IMR-90 (cell line): ENCODE measurements around the gene STUB1. TPM values are rescaled to one million over a fixed set of nuclear protein-coding genes. Genes with fewer than 3 reads are reported as not detected.

Experiments used
- ATAC-seq: fragments of 200-7000 bp; cut with Tn5 transposase; 2 replicates; pipeline ENCODE4 v1.9.1; 2020; ENCODE audit warnings: low read depth, mild to moderate bottlenecking, moderate library complexity
- BruUV-seq: library from RNA; stranded (reverse); fragments of 400-500 nt; replicated peaks from 2 replicates; lab custom pipeline; 2021; lab: Mats Ljungman, UMichigan
- CTCF ChIA-PET: fragments of 300-600 bp; formaldehyde crosslinking; extraction: SDS; loops from one replicate; lab custom pipeline; 2021; ENCODE audit warnings: antibody characterized with exemption; lab: Yijun Ruan, JAX
- POLR2A ChIA-PET: fragments of 300-600 bp; sonication (Branson Sonifier 250); formaldehyde crosslinking; loops from one replicate; lab custom pipeline; 2022; ENCODE audit warnings: antibody characterized with exemption; ENCODE audit not compliant: unreplicated experiment; lab: Charles Lee
- DNase-seq: peaks from one replicate; pipeline ENCODE4 v3.0.0; 2013
- H2AFZ ChIP-seq: replicated peaks from 2 replicates; pipeline ENCODE3; 2013; ENCODE audit warnings: low read length, mild to moderate bottlenecking; ENCODE audit not compliant: poor library complexity
- H2AK5ac ChIP-seq: 2 replicates; pipeline ENCODE4 v1.6.1; 2013; ENCODE audit warnings: low read depth, low read length, inconsistent platforms
- H2AK9ac ChIP-seq: replicated peaks from 2 replicates; pipeline ENCODE3; 2013; ENCODE audit warnings: mild to moderate bottlenecking, low read depth, low read length, moderate library complexity; ENCODE audit not compliant: poor library complexity
- H2BK120ac ChIP-seq: 2 replicates; pipeline ENCODE4 v1.6.1; 2013; ENCODE audit warnings: low read depth, low read length, inconsistent platforms
- H2BK15ac ChIP-seq: 3 replicates; pipeline ENCODE4 v1.6.1; 2013; ENCODE audit warnings: low read depth, low read length, inconsistent platforms
- H2BK20ac ChIP-seq: 2 replicates; pipeline ENCODE4 v1.6.1; 2013; ENCODE audit warnings: low read depth, mild to moderate bottlenecking, inconsistent platforms, low read length, moderate library complexity
- H2BK5ac ChIP-seq: 2 replicates; pipeline ENCODE4 v1.6.1; 2013; ENCODE audit warnings: mild to moderate bottlenecking, low read depth, low read length, inconsistent platforms; ENCODE audit not compliant: poor library complexity, severe bottlenecking
- H3K14ac ChIP-seq: replicated peaks from 2 replicates; pipeline ENCODE4 v1.6.1; 2013; ENCODE audit warnings: low read depth, low read length, inconsistent platforms
- H3K18ac ChIP-seq: 2 replicates; pipeline ENCODE4 v1.6.1; 2013; ENCODE audit warnings: low read depth, low read length, control low read depth
- H3K23ac ChIP-seq: 2 replicates; pipeline ENCODE4 v1.6.1; 2013; ENCODE audit warnings: low read depth, low read length, inconsistent platforms
- H3K27ac ChIP-seq: 2 replicates; pipeline ENCODE4 v1.5.1; 2013; ENCODE audit warnings: mild to moderate bottlenecking, control low read depth, low read length; ENCODE audit not compliant: insufficient read depth
- H3K27me3 ChIP-seq: 2 replicates; pipeline ENCODE4 v1.6.1; 2013; ENCODE audit warnings: low read length; ENCODE audit not compliant: control insufficient read depth, insufficient read depth
- H3K36me3 ChIP-seq: 2 replicates; pipeline ENCODE4 v1.6.1; 2013; ENCODE audit warnings: low read length, mixed read lengths; ENCODE audit not compliant: control insufficient read depth, insufficient read depth
- H3K4ac ChIP-seq: 2 replicates; pipeline ENCODE4 v1.6.1; 2013; ENCODE audit warnings: low read depth, low read length, inconsistent platforms
- H3K4me1 ChIP-seq: 2 replicates; pipeline ENCODE4 v1.6.1; 2013; ENCODE audit warnings: low read length, mixed read lengths; ENCODE audit not compliant: control insufficient read depth, insufficient read depth
- H3K4me2 ChIP-seq: 2 replicates; pipeline ENCODE4 v1.6.1; 2013; ENCODE audit warnings: low read depth, mild to moderate bottlenecking, control low read depth, low read length, moderate library complexity
- H3K4me3 ChIP-seq: 2 replicates; pipeline ENCODE4 v1.5.1; 2013; ENCODE audit warnings: low read depth, mild to moderate bottlenecking, control low read depth, low read length, moderate library complexity; ENCODE audit not compliant: insufficient read depth
- H3K56ac ChIP-seq: 2 replicates; pipeline ENCODE4 v1.6.1; 2013; ENCODE audit warnings: low read length, inconsistent platforms; ENCODE audit not compliant: insufficient read depth; ENCODE audit errors: extremely low read depth
- H3K79me1 ChIP-seq, 2 experiments: 2 replicates each; pipeline ENCODE4 v1.6.1; 2013; ENCODE audit warnings: low read length in 2 of 2, inconsistent platforms in 1 of 2, low read depth in 1 of 2
- H3K9ac ChIP-seq: 2 replicates; pipeline ENCODE4 v1.6.1; 2013; ENCODE audit warnings: low read depth, low read length, control low read depth
- H3K9me1 ChIP-seq: 2 replicates; pipeline ENCODE4 v1.6.1; 2013; ENCODE audit warnings: low read length, inconsistent platforms; ENCODE audit not compliant: insufficient read depth
- H3K9me3 ChIP-seq: 2 replicates; pipeline ENCODE4 v1.6.1; 2013; ENCODE audit warnings: low read length; ENCODE audit not compliant: control insufficient read depth, insufficient read depth
- H4K20me1 ChIP-seq: 2 replicates; pipeline ENCODE4 v1.6.1; 2013; ENCODE audit warnings: low read length, inconsistent platforms; ENCODE audit not compliant: insufficient read depth
- H4K5ac ChIP-seq: 2 replicates; pipeline ENCODE4 v1.6.1; 2013; ENCODE audit warnings: mild to moderate bottlenecking, low read depth, low read length, control low read depth
- H4K8ac ChIP-seq, 2 experiments: 2 replicates each; pipeline ENCODE4 v1.6.1; 2013; ENCODE audit warnings: low read depth in 2 of 2, low read length in 2 of 2, control low read depth in 1 of 2, inconsistent platforms in 1 of 2
- H4K91ac ChIP-seq: 2 replicates; pipeline ENCODE4 v1.6.1; 2013; ENCODE audit warnings: low read depth, low read length, inconsistent platforms; ENCODE audit not compliant: insufficient read depth
- CHD1 ChIP-seq: IDR thresholded peaks from 2 replicates; pipeline ENCODE4 v1.6.1; 2012; ENCODE audit warnings: low read depth, low read length, improper control_type of control experiment
- FOS ChIP-seq: fragments of 150-350 bp; IDR thresholded peaks from 2 replicates; pipeline ENCODE4 v1.6.1; 2016; ENCODE audit warnings: low read depth, low read length
- MAFK ChIP-seq: IDR thresholded peaks from 2 replicates; pipeline ENCODE4 v1.6.1; 2012; ENCODE audit warnings: low read depth, low read length, improper control_type of control experiment
- RFX5 ChIP-seq: IDR thresholded peaks from 2 replicates; pipeline ENCODE4 v1.8.0; 2012; ENCODE audit warnings: low read depth, mild to moderate bottlenecking, low read length, moderate library complexity
- WGBS, 2 experiments: methylation state at CpG; one replicate each; pipeline versions ENCODE4 v1.1.5 to v1.1.7; 2013; ENCODE audit warnings: missing lambda C conversion rate in 2 of 2; ENCODE audit not compliant: insufficient read length in 1 of 2; ENCODE audit errors: extremely low coverage in 2 of 2; 5-methylcytosine and 5-hydroxymethylcytosine counted together
- dilution Hi-C: fragments of 300-500 bp; cut with HindIII; formaldehyde crosslinking; loops from one replicate; pipeline ENCODE4 v1.14.3; 2018; ENCODE audit warnings: low sequenced_read_pairs; ENCODE audit not compliant: unreplicated experiment
- in situ Hi-C: fragments of 300-500 bp; cut with MboI; formaldehyde crosslinking; loops from 3 replicates; pipeline ENCODE4 v1.14.3; 2019; ENCODE audit warnings: low sequenced_read_pairs, inconsistent platforms, mixed read lengths
- intact Hi-C: fragments of 100-400 bp; cut with micrococcal nuclease; formaldehyde crosslinking; loops from 2 replicates; pipeline ENCODE4 v1.10.0; 2022
- polyA plus RNA-seq, 3 experiments: library from polyadenylated mRNA; depleted of rRNA; stranded (reverse); fragments of >200 nt; gene quantifications; 2 replicates each; pipeline ENCODE4 v1.2.3, GENCODE V29; 2012; ENCODE audit warnings: low replicate concordance in 1 of 3
- total RNA-seq: library from RNA; depleted of rRNA; stranded (reverse); fragments of >200 nt; gene quantifications from 2 replicates; pipeline ENCODE4 v1.2.3, GENCODE V29; 2012

Gene STUB1
- total and polyA plus RNA-seq, 2 of the 4 experiments (the other 2 are of a cell fraction) = 183 to 186 TPM

- Histone ChIP-seq H3K23ac (no peak overlapping the region), H3K9ac (peak overlapping the region; percentile 74), H3K56ac (peak overlapping the region; percentile 46), H3K14ac (peak overlapping the region; percentile 89), H2BK15ac (no peak overlapping the region), H3K4me1 (peaks cover 17% of the 10 kb centered on the region), H3K27ac (peak overlapping the region; percentile 71), H3K27me3 (no peaks in the 10 kb centered on the region), H3K4me3 (peak overlapping the region; percentile 97), H2AK5ac (peak overlapping the region; percentile 98), H3K18ac (no peak overlapping the region), H2BK20ac (no peak overlapping the region), H4K5ac (peak overlapping the region; percentile 58; the same call in 1 of the 2 replicates), H3K79me1 (peaks cover 0 to 22% of the 10 kb centered on the region in 2 experiments; a peak in 2 of 4 replicates), H3K4me2 (peak overlapping the region; percentile 98), H2BK120ac (peak overlapping the region; percentile 37; the same call in 1 of the 2 replicates), H3K9me3 (no peaks in the 10 kb centered on the region), H3K4ac (peak overlapping the region; percentile 77), H4K8ac (peak overlapping the region in 1 of 2 experiments; percentile 84; a peak in 2 of 4 replicates), H2AK9ac (peak overlapping the region; percentile 91), H3K36me3 (peaks cover 12% of the 10 kb centered on the region; the same call in 1 of the 2 replicates), H2AFZ (peak overlapping the region; percentile 100), H2BK5ac (peak overlapping the region; percentile 77), H3K9me1 (peaks cover 8% of the 10 kb centered on the region; the same call in 1 of the 2 replicates), H4K20me1 (peaks cover 4% of the 10 kb centered on the region), H4K91ac (peak overlapping the region; percentile 66; the same call in 1 of the 2 replicates)
- ChIA-PET POLR2A (no interaction called here), CTCF (interaction anchor here (0.6 kb wide), 1 partner anchor 184 kb away, joined by 3 read pairs; no protein-coding TSS in a partner anchor)
- TF ChIP-seq CHD1 = no peak
- TF ChIP-seq FOS = no peak
- TF ChIP-seq RFX5 = no peak
- no peak for TF ChIP-seq MAFK
- intact Hi-C loops (loop anchor here (1.0 to 5.0 kb wide), 3 partner anchors 8 to 108 kb away; partner anchors contain the start of gene CAPN15), dilution Hi-C loops (no loop called here), in situ Hi-C loops (no loop called here)
- ATAC-seq (no peak), DNase-seq (no peak)
- BruUV-seq = no TSS peak
- WGBS, 2 experiments = 8% methylated on average over 39 of the region's 55 CpGs; no CpG with 5 or more reads in 1 of the 2 experiments
Observed at GRCh38 chr16:635573-636205, 44.5 kb upstream of the STUB1 start.
